Measurements from ENCODE around the gene SIGLEC12.
A peak's percentile ranks its signal among the peaks of the same experiment; 100 is the strongest.

SIGLEC12 gene

GRCh38 chr19:51476164-51476563, 25.4 kb downstream of the SIGLEC12 start:
- TF ChIP-seq CTCF (IDR thresholded peaks at IDR 0.05) = no peak

GRCh38 chr19:51473009-51473707, 28.4 kb downstream of the SIGLEC12 start:
- peak; percentile 91 for TF ChIP-seq CTCF (IDR thresholded peaks at IDR 0.05)

- TF ChIP-seq CTCF (IDR thresholded peaks at IDR 0.05) = no peak
Measured at GRCh38 chr19:51472607-51473006, 29.0 kb downstream of the SIGLEC12 start.

GRCh38 chr19:51471527-51471926, 30.1 kb downstream of the SIGLEC12 start:
- no peak for TF ChIP-seq CTCF (IDR thresholded peaks at IDR 0.05)

GRCh38 chr19:51470966-51471365, 30.6 kb downstream of the SIGLEC12 start:
- TF ChIP-seq CTCF (IDR thresholded peaks at IDR 0.05) = no peak

- no peak for TF ChIP-seq CTCF (IDR thresholded peaks at IDR 0.05)
Measured at GRCh38 chr19:51469629-51470028, 32.0 kb downstream of the SIGLEC12 start.

- no peak for TF ChIP-seq CTCF (IDR thresholded peaks at IDR 0.05)
Measured at GRCh38 chr19:51469162-51469561, 32.4 kb downstream of the SIGLEC12 start.

- no peak for TF ChIP-seq CTCF (IDR thresholded peaks at IDR 0.05)
Measured at GRCh38 chr19:51468545-51468920, 33.1 kb downstream of the SIGLEC12 start.

Data from LNCAP (cell line).